ENCODE data around the gene ZCCHC7. TPM values are rescaled to one million over a fixed set of nuclear protein-coding genes. Genes with fewer than 3 reads are reported as not detected.

Gene ZCCHC7
- total and polyA plus RNA-seq, 2 experiments from 2014 or later = 29.8 to 38.8 TPM

GRCh38 chr9:37301042-37301853 lies 180.9 kb downstream of the ZCCHC7 start:
- H3K27ac Mint-ChIP-seq = no peak overlapping the region
- H3K9me3 Mint-ChIP-seq = no peaks in the 10 kb centered on the region
- Histone ChIP-seq H3K27me3 (ENCODE audit: insufficient read depth) (no peaks in the 10 kb centered on the region), H2AFZ (no peak overlapping the region), H3K36me3 (ENCODE audit: insufficient read depth) (no peaks in the 10 kb centered on the region), H3K9me2 (ENCODE audit: insufficient read depth) (no peaks in the 10 kb centered on the region), H3K4me1 (ENCODE audit: insufficient read depth) (no peaks in the 10 kb centered on the region), H3K27ac (ENCODE audit: low read depth) (no peak overlapping the region), H3K79me2 (replicated peaks; ENCODE audit: insufficient read depth) (no peaks in the 10 kb centered on the region), H4K20me1 (replicated peaks; ENCODE audit: insufficient read depth) (no peaks in the 10 kb centered on the region), H3K4me2 (no peak overlapping the region), H3K4me3 (no peak overlapping the region), H3F3A (replicated peaks; ENCODE audit: low read depth) (no peaks in the 10 kb centered on the region)
- ATAC-seq = no peak
- H3K4me1 Mint-ChIP-seq = peaks cover 2% of the 10 kb centered on the region; the same call in 1 of the 3 replicates
- H3K36me3 Mint-ChIP-seq (ENCODE audit: low read depth) = no peaks in the 10 kb centered on the region
- no peaks in the 10 kb centered on the region for H3K27me3 Mint-ChIP-seq (ENCODE audit: insufficient read depth, low read depth, poor library complexity)
- no peak overlapping the region for H3K4me3 Mint-ChIP-seq
- DNase-seq (ENCODE audit: low spot score) = no peak
- TF ChIP-seq STAT1 (IDR thresholded peaks at IDR 0.05; ENCODE audit: unreplicated experiment) (no peak), NANOG (IDR thresholded peaks at IDR 0.05; ENCODE audit: borderline replicate concordance) (no peak), EZH2 (IDR thresholded peaks at IDR 0.05; ENCODE audit: low read depth, unreplicated experiment) (no peak), ZNF331 (CRISPR knock-in tag; IDR thresholded peaks at IDR 0.05; ENCODE audit: low read depth) (no peak), JUNB (IDR thresholded peaks at IDR 0.05; ENCODE audit: unreplicated experiment) (no peak), ZNF462 (CRISPR knock-in tag; IDR thresholded peaks at IDR 0.05) (no peak), ZNF114 (CRISPR knock-in tag; IDR thresholded peaks at IDR 0.05) (no peak), CREB1 (CRISPR knock-in tag; IDR thresholded peaks at IDR 0.05; ENCODE audit: low read depth) (no peak), EZH2phosphoT487 (IDR thresholded peaks at IDR 0.05; ENCODE audit: unreplicated experiment) (no peak), POLR2AphosphoS5 (IDR thresholded peaks at IDR 0.05; ENCODE audit: low read depth) (no peak), ETS1 (IDR thresholded peaks at IDR 0.05) (no peak)
- TF ChIP-seq, protein P1, sequence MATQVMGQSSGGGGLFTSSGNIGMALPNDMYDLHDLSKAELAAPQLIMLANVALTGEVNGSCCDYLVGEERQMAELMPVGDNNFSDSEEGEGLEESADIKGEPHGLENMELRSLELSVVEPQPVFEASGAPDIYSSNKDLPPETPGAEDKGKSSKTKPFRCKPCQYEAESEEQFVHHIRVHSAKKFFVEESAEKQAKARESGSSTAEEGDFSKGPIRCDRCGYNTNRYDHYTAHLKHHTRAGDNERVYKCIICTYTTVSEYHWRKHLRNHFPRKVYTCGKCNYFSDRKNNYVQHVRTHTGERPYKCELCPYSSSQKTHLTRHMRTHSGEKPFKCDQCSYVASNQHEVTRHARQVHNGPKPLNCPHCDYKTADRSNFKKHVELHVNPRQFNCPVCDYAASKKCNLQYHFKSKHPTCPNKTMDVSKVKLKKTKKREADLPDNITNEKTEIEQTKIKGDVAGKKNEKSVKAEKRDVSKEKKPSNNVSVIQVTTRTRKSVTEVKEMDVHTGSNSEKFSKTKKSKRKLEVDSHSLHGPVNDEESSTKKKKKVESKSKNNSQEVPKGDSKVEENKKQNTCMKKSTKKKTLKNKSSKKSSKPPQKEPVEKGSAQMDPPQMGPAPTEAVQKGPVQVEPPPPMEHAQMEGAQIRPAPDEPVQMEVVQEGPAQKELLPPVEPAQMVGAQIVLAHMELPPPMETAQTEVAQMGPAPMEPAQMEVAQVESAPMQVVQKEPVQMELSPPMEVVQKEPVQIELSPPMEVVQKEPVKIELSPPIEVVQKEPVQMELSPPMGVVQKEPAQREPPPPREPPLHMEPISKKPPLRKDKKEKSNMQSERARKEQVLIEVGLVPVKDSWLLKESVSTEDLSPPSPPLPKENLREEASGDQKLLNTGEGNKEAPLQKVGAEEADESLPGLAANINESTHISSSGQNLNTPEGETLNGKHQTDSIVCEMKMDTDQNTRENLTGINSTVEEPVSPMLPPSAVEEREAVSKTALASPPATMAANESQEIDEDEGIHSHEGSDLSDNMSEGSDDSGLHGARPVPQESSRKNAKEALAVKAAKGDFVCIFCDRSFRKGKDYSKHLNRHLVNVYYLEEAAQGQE (IDR thresholded peaks at IDR 0.05; ENCODE audit: unreplicated experiment) = no peak
- TF ChIP-seq, protein P2, sequence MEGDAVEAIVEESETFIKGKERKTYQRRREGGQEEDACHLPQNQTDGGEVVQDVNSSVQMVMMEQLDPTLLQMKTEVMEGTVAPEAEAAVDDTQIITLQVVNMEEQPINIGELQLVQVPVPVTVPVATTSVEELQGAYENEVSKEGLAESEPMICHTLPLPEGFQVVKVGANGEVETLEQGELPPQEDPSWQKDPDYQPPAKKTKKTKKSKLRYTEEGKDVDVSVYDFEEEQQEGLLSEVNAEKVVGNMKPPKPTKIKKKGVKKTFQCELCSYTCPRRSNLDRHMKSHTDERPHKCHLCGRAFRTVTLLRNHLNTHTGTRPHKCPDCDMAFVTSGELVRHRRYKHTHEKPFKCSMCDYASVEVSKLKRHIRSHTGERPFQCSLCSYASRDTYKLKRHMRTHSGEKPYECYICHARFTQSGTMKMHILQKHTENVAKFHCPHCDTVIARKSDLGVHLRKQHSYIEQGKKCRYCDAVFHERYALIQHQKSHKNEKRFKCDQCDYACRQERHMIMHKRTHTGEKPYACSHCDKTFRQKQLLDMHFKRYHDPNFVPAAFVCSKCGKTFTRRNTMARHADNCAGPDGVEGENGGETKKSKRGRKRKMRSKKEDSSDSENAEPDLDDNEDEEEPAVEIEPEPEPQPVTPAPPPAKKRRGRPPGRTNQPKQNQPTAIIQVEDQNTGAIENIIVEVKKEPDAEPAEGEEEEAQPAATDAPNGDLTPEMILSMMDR (conservative IDR thresholded peaks at IDR 0.05; ENCODE audit: low read depth in 2 of 2) = no peak
